ENCODE results near the gene NAPB.

Gene NAPB

GRCh38 chr20:23407781-23408464 lies 13.4 kb downstream of the NAPB start:
- in situ Hi-C loops (cut with MboI; ENCODE audit: low sequenced_read_pairs), result no loop called here

GRCh38 chr20:23406880-23407279 lies 14.4 kb downstream of the NAPB start:
- in situ Hi-C loops (cut with MboI; ENCODE audit: low sequenced_read_pairs), result no loop called here

DNA sequence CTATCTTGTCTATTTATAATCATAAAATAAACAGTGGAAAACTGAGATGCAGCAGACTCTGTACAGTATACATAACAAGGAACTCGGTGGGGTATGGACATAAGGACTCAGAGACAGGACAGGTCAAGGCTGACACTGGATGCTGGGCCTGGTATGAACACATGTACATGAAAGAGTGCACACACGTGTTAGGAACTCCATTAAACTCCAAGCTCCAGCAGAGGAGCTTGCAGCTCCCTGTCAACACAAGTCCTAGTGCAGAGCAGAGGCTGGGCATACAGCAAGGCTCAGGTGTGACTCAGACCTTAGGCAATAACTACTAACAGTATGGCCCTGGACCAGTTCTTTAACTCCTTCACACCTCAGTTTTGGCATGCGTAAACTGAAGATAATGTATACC lies 17.1 kb downstream of the NAPB start:
- in situ Hi-C loops (cut with MboI; ENCODE audit: low sequenced_read_pairs), result no loop called here

DNA sequence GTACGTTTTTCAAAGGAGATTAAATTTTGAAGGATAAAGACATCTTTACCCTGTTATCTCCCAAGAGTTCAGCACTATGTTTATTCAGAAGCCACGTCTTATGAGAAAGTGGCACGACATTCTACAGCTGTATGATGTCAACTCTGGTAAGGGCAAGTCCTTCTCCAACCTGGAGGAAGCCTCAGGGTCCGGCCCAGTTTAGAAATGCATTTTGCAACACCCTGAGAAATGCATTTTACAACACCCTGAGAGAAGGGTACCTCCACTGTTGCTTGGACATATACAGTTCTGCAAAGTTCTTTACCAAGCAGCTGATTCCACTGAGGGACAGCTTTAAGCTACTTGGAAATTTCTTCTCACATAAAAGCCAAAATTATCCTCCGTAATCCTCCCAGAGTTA lies 17.5 kb downstream of the NAPB start:
- in situ Hi-C loops (cut with MboI; ENCODE audit: low sequenced_read_pairs), result no loop called here

DNA sequence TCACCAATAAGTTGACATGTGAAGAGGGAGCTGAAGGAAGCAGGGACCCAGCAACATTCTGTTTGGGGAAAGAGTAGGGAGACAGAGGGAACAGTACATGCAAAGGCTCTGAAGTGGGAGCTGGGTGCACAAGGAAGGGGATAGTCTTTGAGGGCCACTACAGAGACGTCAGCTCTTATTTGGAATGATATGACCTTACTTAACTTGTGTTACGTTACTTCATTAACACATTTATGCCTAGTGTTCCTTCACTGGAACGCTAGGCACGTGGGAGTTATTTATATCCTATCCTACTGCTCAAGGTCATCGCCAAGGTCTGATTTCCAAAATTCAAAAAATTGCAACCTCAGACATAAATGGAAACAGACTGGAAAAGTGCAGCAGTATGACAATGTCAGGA lies 20.2 kb downstream of the NAPB start:
- in situ Hi-C loops (cut with MboI; ENCODE audit: low sequenced_read_pairs), result no loop called here

DNA sequence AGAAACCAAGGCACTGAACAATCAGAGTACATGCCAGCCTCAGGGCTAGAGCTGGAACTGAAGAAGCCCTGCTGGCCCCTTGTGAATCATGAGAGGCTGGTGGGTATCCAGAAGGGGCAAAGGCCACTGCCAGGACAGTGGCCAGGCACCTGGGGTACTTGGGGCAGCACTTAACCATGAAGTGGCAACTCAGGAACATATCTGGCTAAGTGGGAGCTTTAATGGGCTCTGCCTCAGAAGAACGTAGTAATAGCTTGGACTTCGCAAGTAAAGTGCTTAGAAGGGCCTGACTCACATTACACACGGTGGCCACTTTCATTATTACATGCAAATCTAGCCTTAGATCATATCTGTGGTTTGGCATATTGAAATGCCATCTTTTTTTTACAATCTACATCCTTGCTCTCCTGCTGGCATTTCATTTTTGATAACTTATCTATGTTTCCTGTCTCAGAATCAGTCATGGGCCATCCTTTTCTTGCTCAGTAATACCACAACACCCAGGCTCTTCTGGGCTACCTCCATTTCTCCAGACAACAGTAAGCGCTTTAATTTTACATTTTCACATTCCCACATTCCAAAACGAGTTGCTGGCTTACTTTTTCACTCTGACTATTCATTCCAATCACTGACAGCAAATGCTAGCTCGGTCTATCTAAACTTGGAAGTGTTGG lies 21.6 kb downstream of the NAPB start:
- in situ Hi-C loops (cut with MboI; ENCODE audit: low sequenced_read_pairs), result no loop called here

GRCh38 chr20:23397961-23398360 lies 23.3 kb downstream of the NAPB start:
- in situ Hi-C loops (cut with MboI; ENCODE audit: low sequenced_read_pairs), result no loop called here

DNA sequence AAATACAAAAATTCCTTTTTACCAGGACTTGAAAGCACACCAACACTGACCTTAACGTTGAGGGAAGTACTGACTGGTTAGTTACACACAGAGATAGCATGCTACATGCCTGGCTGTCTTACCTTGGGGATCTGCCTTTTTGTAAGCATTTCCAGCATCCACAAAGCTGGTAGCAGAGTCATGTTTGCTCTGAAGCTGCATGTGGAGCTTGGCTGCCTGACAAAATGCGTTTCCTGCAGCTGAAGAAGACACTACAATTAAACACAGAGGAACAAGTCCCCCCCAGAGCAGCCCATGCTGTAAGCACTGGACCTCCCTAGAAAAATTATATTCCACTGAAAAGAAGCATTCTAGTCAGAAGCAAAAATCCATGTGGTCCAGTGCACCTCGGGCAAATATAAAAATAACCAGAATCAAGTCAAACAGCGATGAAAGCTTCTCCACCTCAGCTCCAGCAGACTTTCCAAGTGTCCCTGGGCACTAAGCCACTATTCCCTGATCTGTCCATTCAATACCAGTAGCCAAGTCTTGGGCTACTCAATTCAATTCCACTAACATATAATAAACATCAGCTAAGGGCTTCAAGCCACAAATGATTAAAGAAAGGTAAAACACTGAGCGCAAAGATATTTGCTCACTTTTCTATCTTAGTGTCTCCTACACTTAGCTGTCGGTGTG lies 24.2 kb downstream of the NAPB start:
- in situ Hi-C loops (cut with MboI; ENCODE audit: low sequenced_read_pairs), result no loop called here

GRCh38 chr20:23393996-23394775 lies 27.1 kb downstream of the NAPB start:
- in situ Hi-C loops (cut with MboI; ENCODE audit: low sequenced_read_pairs), result no loop called here

GRCh38 chr20:23391707-23392310 lies 29.5 kb downstream of the NAPB start:
- in situ Hi-C loops (cut with MboI; ENCODE audit: low sequenced_read_pairs), result no loop called here

DNA sequence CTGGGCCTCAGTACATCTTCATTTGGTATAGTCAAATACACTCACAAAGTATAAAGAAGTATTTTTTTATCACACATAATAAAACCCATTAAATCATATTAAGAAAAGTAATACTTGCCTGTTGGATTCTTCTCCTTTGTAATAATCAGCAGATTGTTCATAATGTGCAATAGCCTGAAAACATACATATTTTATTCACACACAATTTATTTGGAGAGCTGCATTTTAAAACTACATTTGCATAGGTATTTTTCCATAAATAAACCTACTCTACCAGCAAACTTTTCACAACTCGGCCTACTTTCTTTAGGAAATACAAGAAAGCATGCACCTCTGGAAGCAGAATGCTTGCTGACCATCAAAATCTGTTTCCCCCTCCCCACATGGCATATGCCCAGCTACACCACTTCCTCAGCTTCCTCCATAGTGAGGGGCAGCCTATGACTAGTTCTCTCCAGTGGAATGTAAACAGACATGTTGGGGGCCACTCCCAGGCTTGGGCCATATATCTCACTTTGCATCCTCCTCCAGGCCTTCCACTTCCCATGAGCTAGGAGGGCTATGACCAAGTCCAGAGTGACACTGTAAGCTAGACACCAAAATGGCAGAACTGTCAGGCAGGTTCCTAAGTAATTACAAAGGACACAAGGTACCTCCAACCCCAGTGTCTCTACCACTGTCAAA lies 31.1 kb downstream of the NAPB start:
- in situ Hi-C loops (cut with MboI; ENCODE audit: low sequenced_read_pairs), result no loop called here

DNA sequence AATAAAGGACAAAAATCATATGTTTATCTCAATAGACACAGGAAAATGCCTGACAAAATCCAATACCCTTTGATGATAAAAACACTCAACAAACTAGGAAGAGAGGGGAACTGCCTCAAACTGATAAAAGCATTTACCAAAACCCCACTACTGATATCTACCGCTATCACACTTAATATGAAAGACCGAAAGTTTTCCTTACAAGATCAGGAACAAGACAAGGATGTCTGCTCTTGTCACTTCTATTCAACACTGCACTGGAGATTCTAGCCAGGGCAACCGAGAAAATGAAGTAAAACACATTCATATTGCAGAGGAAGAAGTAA lies 34.2 kb downstream of the NAPB start:
- in situ Hi-C loops (cut with MboI; ENCODE audit: low sequenced_read_pairs), result no loop called here

DNA sequence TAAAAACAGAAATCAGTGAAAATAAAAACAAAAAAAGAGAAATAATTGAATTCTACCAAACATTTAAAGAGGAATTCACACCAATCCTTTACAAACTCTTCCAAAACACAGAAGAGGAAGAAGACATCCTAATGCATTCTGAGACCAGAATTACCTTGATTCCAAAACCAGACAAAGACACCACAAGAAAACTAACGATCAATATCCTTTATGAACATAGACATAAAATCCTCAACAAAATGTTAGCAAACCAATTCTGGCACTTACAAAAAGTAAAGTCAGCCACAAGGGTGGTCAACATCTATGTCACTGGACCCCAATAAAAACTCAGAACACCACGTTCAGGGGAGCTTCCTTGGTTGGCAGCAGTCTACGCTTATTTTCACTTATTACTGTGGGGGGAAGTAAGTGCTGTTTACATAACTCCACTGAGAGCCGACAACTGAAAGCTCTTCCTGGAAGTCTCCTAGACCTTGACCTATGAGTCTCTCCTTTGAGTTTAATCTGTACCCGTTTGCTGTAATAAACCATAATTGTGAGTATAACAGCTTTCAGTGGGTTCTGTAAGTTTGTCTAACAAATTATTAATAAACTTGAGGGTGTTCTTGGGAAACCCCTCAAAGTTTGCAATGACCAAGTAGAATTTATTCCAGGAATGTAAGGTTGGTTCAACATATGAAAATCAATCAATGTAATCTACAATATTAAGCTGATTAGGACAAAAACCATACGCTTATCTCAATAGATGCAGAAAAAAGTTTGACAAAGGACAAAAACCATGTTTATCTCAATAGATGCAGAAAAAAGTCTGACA lies 34.8 kb downstream of the NAPB start:
- in situ Hi-C loops (cut with MboI; ENCODE audit: low sequenced_read_pairs), result no loop called here

GRCh38 chr20:23381876-23382275 lies 39.4 kb downstream of the NAPB start:
- in situ Hi-C loops (cut with MboI; ENCODE audit: low sequenced_read_pairs), result no loop called here

DNA sequence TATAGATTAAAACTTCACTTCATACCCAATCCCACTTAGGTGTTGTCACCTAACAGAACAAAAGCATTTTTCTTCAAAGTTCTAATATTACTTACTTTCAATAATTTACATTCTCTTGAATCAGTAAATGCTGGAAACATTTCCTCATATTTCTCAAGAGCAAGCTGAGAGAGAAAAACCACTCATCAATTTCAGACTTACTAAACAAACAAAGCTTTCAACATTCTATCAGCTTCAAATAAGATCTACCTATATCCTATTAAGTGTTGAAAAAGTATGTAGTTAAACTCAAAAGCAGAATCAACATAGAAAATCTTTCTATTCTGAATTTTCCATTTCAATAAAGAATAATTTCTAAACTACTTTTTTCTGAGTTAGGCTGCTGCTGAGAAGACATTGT lies 41.5 kb downstream of the NAPB start:
- in situ Hi-C loops (cut with MboI; ENCODE audit: low sequenced_read_pairs), result no loop called here

DNA sequence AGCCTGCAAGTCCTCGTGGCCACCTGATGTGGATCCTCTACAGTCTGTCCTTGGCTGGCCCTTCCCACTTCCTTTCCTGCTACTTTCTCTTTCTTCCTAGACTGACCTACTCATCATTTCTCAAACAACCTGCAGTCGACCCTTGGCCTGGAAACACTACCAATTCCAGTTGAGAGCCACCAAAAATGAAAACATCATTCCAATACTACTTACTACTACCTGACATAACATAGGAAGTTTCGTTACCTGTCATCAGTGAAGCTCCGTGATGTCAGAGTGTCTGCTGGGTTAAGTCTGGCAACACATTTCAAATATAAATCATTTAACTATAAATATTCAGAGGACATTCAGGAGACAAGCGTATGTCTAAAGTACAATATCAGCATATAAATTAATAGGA lies 45.5 kb downstream of the NAPB start:
- in situ Hi-C loops (cut with MboI; ENCODE audit: low sequenced_read_pairs), result no loop called here

DNA sequence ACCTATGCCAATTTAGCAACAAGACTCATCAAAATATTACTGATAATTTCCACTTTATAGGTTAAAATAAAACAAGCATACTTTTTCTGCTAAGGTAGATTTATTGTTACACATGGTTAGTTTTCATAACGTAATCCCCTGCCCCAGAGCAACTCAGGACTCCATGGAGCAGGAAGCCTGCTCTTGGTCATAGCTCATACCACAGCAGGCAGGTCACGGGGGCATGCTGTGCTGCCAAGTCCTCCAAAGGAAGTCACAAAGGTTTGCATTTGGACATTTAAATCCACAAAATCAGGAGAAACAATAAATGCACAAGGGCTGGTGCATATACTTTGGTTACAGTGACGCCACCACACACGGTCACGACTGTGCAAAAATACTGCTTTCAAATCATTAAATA lies 46.8 kb downstream of the NAPB start:
- in situ Hi-C loops (cut with MboI; ENCODE audit: low sequenced_read_pairs), result no loop called here

DNA sequence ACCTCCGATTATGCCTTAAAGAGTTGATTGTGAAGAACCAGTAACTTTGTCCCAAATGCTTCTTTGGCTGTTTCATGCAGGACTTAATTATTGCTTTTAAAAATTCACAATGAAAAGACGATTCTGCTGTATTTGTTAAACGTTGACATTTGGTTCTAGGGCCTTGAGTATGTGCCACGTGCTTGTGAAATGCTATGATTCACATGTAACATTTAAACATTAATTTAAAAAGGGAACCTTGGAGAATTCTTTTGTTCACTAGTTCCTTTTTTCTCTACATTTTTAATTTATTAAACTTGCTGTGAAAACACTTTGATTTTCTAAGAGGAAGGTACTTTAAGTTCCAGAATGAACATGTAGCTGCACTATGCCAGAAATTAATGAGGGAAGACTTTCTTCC lies 49.8 kb downstream of the NAPB start:
- in situ Hi-C loops (cut with MboI; ENCODE audit: low sequenced_read_pairs), result no loop called here

DNA sequence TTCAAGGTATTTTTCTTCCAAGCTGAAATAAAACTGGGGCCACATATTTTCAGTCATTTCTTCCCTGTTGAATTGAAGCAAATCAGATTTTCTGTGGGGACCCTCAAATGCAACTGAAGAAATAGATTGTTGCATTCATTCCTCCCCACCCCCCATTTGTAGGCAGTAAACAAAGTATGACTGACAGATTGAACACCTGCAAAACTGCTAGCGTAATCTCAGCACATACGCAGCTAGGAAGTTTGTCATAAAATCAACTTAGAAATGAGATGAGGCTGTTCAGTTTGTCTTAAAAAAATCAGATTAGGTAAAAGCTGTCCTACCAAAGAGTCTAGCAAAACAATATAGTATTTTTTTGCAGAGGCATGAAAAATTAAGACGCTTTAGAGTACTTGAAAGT lies 50.4 kb downstream of the NAPB start:
- in situ Hi-C loops (cut with MboI; ENCODE audit: low sequenced_read_pairs), result no loop called here

- in situ Hi-C loops (cut with MboI; ENCODE audit: low sequenced_read_pairs), result no loop called here
Measured at GRCh38 chr20:23370274-23370673, 51.0 kb downstream of the NAPB start.
